GM23248 (cell line): ENCODE results near the gene GLT6D1.

Source experiments
- EZH2 ChIP-seq: fragments of 200-600 bp; sonication (generic); IDR thresholded peaks from 2 replicates; pipeline ENCODE4 v1.6.1; 2018; ENCODE audit warnings: antibody characterized with exemption, mild to moderate bottlenecking; ENCODE audit not compliant: insufficient read depth, poor library complexity, severe bottlenecking
- EZH2phosphoT487 ChIP-seq: fragments of 200-600 bp; sonication (generic); IDR thresholded peaks from 2 replicates; pipeline ENCODE4 v1.6.1; 2018; ENCODE audit warnings: antibody characterized with exemption, moderate library complexity, mild to moderate bottlenecking, low read depth; ENCODE audit not compliant: insufficient read depth

GRCh38 chr9:135615666-135616618 lies 23.4 kb downstream of the GLT6D1 start:
- no peak for TF ChIP-seq EZH2
- no peak for TF ChIP-seq EZH2phosphoT487
